CD4-positive, alpha-beta T cell treated with Interleukin-21 for 1 hour (primary cell): ENCODE results near the gene MBP.
"Not testable (repeated sequence)": the region's sequence is repeated elsewhere in the genome, so short reads cannot be mapped to it uniquely, and the experiment has no call there.

ENCODE experiments used
- DNase-seq: peaks from one replicate; pipeline ENCODE4 v3.0.0-alpha.2; 2020

MBP gene

GRCh38 chr18:76959605-76960004, 173.0 kb downstream of the MBP start:
- DNase-seq = no peak

GRCh38 chr18:76958692-76959341, 173.8 kb downstream of the MBP start:
- DNase-seq = no peak

GRCh38 chr18:76957384-76958355, 174.9 kb downstream of the MBP start:
- DNase-seq = no peak

GRCh38 chr18:76956648-76957047, 175.9 kb downstream of the MBP start:
- DNase-seq = no peak

GRCh38 chr18:76955524-76956170, 176.9 kb downstream of the MBP start:
- DNase-seq = no peak

- DNase-seq = no peak
These were observed 178.9 kb downstream of the MBP start for GRCh38 chr18:76953583-76954233.

GRCh38 chr18:76953156-76953555, 179.4 kb downstream of the MBP start:
- DNase-seq = no peak

- DNase-seq = no peak
These were observed 179.8 kb downstream of the MBP start for GRCh38 chr18:76952747-76953146.

- DNase-seq = no peak
These were observed 180.9 kb downstream of the MBP start for GRCh38 chr18:76951456-76952247.

- DNase-seq = peak; percentile 9
These were observed 184.2 kb downstream of the MBP start for GRCh38 chr18:76948345-76948744.

- DNase-seq = not testable (repeated sequence)
These were observed 188.2 kb downstream of the MBP start for GRCh38 chr18:76944346-76944745.

- no peak for DNase-seq
These were observed 188.8 kb downstream of the MBP start for GRCh38 chr18:76943542-76944339.

- DNase-seq = no peak
These were observed 191.3 kb downstream of the MBP start for GRCh38 chr18:76941284-76941683.

GRCh38 chr18:76938619-76939018, 194.0 kb downstream of the MBP start:
- DNase-seq = no peak

- no peak for DNase-seq
These were observed 195.0 kb downstream of the MBP start for GRCh38 chr18:76937597-76937996.

- DNase-seq = no peak
These were observed 195.7 kb downstream of the MBP start for GRCh38 chr18:76936877-76937276.

GRCh38 chr18:76935722-76936337, 196.8 kb downstream of the MBP start:
- DNase-seq = no peak

- no peak for DNase-seq
These were observed 200.4 kb downstream of the MBP start for GRCh38 chr18:76932026-76932819.

GRCh38 chr18:76931171-76931570, 201.4 kb downstream of the MBP start:
- no peak for DNase-seq
